H1 (cell line): Measurements from ENCODE around the gene YBX3. TPM values are rescaled to one million over a fixed set of nuclear protein-coding genes. Genes with fewer than 3 reads are reported as not detected.

ENCODE experiments used
- CTCF ChIA-PET: fragments of 300-600 bp; sonication (Branson Sonifier 250); formaldehyde crosslinking; loops from one replicate; lab custom pipeline; 2021; ENCODE audit not compliant: partially characterized antibody; lab: Charles Lee
- POLR2A ChIA-PET: fragments of 300-600 bp; sonication (Branson Sonifier 250); formaldehyde crosslinking; loops from one replicate; lab custom pipeline; 2021; ENCODE audit warnings: inconsistent platforms; ENCODE audit not compliant: partially characterized antibody; lab: Charles Lee
- DNase-seq, 2 experiments: peaks; one replicate each; pipeline versions ENCODE4 v3.0.0 to v3.0.0-alpha.2; 2010 to 2022; ENCODE audit warnings: low spot score in 2 of 2, low read depth in 1 of 2, mixed read lengths in 1 of 2
- FAIRE-seq: peaks from 2 replicates; lab custom pipeline; 2011; peaks lifted over from hg19 to GRCh38; lab: Jason Lieb, UNC
- H2AFZ ChIP-seq: 2 replicates; pipeline ENCODE4 v1.8.1; 2012; ENCODE audit warnings: low read length, inconsistent platforms
- H2AK5ac ChIP-seq: 2 replicates; pipeline ENCODE4 v1.6.1; 2013; ENCODE audit warnings: low read depth, low read length
- H2BK120ac ChIP-seq: replicated peaks from 2 replicates; pipeline ENCODE3; 2013; ENCODE audit warnings: low read depth, low read length, inconsistent platforms
- H2BK12ac ChIP-seq: 2 replicates; pipeline ENCODE4 v1.6.1; 2013; ENCODE audit warnings: low read depth, low read length
- H2BK15ac ChIP-seq: 2 replicates; pipeline ENCODE4 v1.6.1; 2013; ENCODE audit warnings: low read length
- H2BK20ac ChIP-seq: 2 replicates; pipeline ENCODE4 v1.6.1; 2013; ENCODE audit warnings: low read length
- H2BK5ac ChIP-seq: 2 replicates; pipeline ENCODE4 v1.6.1; 2013; ENCODE audit warnings: low read depth, low read length
- H3K14ac ChIP-seq: 2 replicates; pipeline ENCODE4 v1.6.1; 2013; ENCODE audit warnings: inconsistent platforms; ENCODE audit not compliant: insufficient read length
- H3K18ac ChIP-seq: 2 replicates; pipeline ENCODE4 v1.6.1; 2013; ENCODE audit warnings: low read length; ENCODE audit errors: extremely low read depth
- H3K23ac ChIP-seq: 2 replicates; pipeline ENCODE4 v1.6.1; 2013; ENCODE audit warnings: inconsistent platforms; ENCODE audit not compliant: insufficient read length
- H3K23me2 ChIP-seq: 2 replicates; pipeline ENCODE4 v1.6.1; 2013; ENCODE audit warnings: low read depth, low read length
- H3K27ac ChIP-seq: 2 replicates; pipeline ENCODE4 v1.6.1; 2011; ENCODE audit warnings: low read depth, low read length, inconsistent platforms
- H3K27me3 ChIP-seq, 4 experiments: replicated peaks in 1 of 4; 1 replicate in 1 of 4; 2 replicates in 3 of 4; pipeline versions ENCODE4 v1.6.1 to v1.8.1; 2011 to 2013; ENCODE audit warnings: low read length in 3 of 4, mild to moderate bottlenecking in 3 of 4, inconsistent platforms in 2 of 4, mixed read lengths in 2 of 4, moderate library complexity in 1 of 4; ENCODE audit not compliant: control insufficient read depth in 3 of 4, insufficient read depth in 3 of 4; ENCODE audit errors: extremely low read depth in 1 of 4
- H3K36me3 ChIP-seq, 4 experiments: 2 replicates each; pipeline versions ENCODE4 v1.6.1 to v1.8.1; 2011 to 2013; ENCODE audit warnings: mild to moderate bottlenecking in 4 of 4, low read length in 3 of 4, moderate library complexity in 2 of 4, control low read depth in 1 of 4, inconsistent platforms in 1 of 4; ENCODE audit not compliant: insufficient read depth in 4 of 4, control insufficient read depth in 2 of 4
- H3K4ac ChIP-seq: replicated peaks from 2 replicates; pipeline ENCODE3; 2013; ENCODE audit warnings: low read length, low read depth, mixed read lengths, inconsistent platforms; ENCODE audit not compliant: insufficient read length
- H3K4me1 ChIP-seq, 4 experiments: replicated peaks in 1 of 4; 1 replicate in 1 of 4; 2 replicates in 3 of 4; pipeline versions ENCODE4 v1.6.1 to v1.8.1; 2011 to 2013; ENCODE audit warnings: low read length in 3 of 4, inconsistent platforms in 2 of 4, mixed read lengths in 1 of 4; ENCODE audit not compliant: insufficient read depth in 4 of 4, control insufficient read depth in 3 of 4
- H3K4me2 ChIP-seq, 2 experiments: 2 replicates each; pipeline versions ENCODE4 v1.6.1 to v1.8.1; 2011 to 2013; ENCODE audit warnings: low read depth in 2 of 2, low read length in 2 of 2, control low read depth in 1 of 2, inconsistent platforms in 1 of 2, mild to moderate bottlenecking in 1 of 2; ENCODE audit not compliant: insufficient read depth in 1 of 2
- H3K4me3 ChIP-seq, 4 experiments: fragments of 200-600, 300-600 bp in 1 of 4; sonication (generic), shearing (Covaris generic), sonication (Bioruptor Twin) in 1 of 4; 2 replicates each; pipeline versions ENCODE4 v1.5.1 to v1.8.1; 2011 to 2016; ENCODE audit warnings: low read length in 4 of 4, low read depth in 3 of 4, control low read depth in 2 of 4, inconsistent platforms in 2 of 4, mild to moderate bottlenecking in 2 of 4, mixed read lengths in 1 of 4, moderate library complexity in 1 of 4; ENCODE audit not compliant: insufficient read depth in 2 of 4; ENCODE audit errors: extremely low read depth in 1 of 4
- H3K56ac ChIP-seq: replicated peaks from 2 replicates; pipeline ENCODE3; 2013; ENCODE audit warnings: low read depth, mild to moderate bottlenecking, mixed read lengths, low read length, inconsistent platforms; ENCODE audit not compliant: insufficient read length
- H3K79me1 ChIP-seq: 2 replicates; pipeline ENCODE4 v1.6.1; 2013; ENCODE audit warnings: low read depth, low read length, control low read depth
- H3K79me2 ChIP-seq, 2 experiments: 2 replicates each; pipeline versions ENCODE4 v1.6.1 to v1.8.1; 2012 to 2013; ENCODE audit warnings: low read length in 2 of 2, mild to moderate bottlenecking in 2 of 2, inconsistent platforms in 1 of 2; ENCODE audit not compliant: insufficient read depth in 2 of 2, control insufficient read depth in 1 of 2
- H3K9ac ChIP-seq, 4 experiments: replicated peaks in 1 of 4; 1 replicate in 1 of 4; 2 replicates in 3 of 4; pipeline versions ENCODE4 v1.6.1 to v1.8.1; 2011 to 2013; ENCODE audit warnings: low read depth in 3 of 4, low read length in 3 of 4, control low read depth in 2 of 4, mild to moderate bottlenecking in 2 of 4, moderate library complexity in 2 of 4, inconsistent platforms in 1 of 4; ENCODE audit errors: extremely low read depth in 1 of 4
- H3K9me3 ChIP-seq, 2 experiments: 2 replicates each; pipeline versions ENCODE4 v1.6.1 to v1.8.1; 2012 to 2013; ENCODE audit warnings: mild to moderate bottlenecking in 2 of 2, moderate library complexity in 2 of 2, control low read depth in 1 of 2, inconsistent platforms in 1 of 2, low read depth in 1 of 2, low read length in 1 of 2, mixed read lengths in 1 of 2; ENCODE audit not compliant: insufficient read depth in 2 of 2
- H4K20me1 ChIP-seq, 2 experiments: replicated peaks in 1 of 2; 2 replicates each; pipeline versions ENCODE3 to v1.8.1; 2011 to 2013; ENCODE audit warnings: inconsistent platforms in 2 of 2, low read length in 2 of 2, mild to moderate bottlenecking in 1 of 2; ENCODE audit not compliant: insufficient read depth in 2 of 2, control insufficient read depth in 1 of 2
- H4K5ac ChIP-seq: 2 replicates; pipeline ENCODE4 v1.6.1; 2013; ENCODE audit warnings: low read length, low read depth, mixed read lengths, inconsistent platforms; ENCODE audit not compliant: insufficient read length
- H4K8ac ChIP-seq: 2 replicates; pipeline ENCODE4 v1.8.0; 2013; ENCODE audit warnings: mild to moderate bottlenecking, moderate library complexity, low read length, inconsistent platforms; ENCODE audit not compliant: insufficient read depth; ENCODE audit errors: extremely low read depth
- H4K91ac ChIP-seq: replicated peaks from 2 replicates; pipeline ENCODE3; 2013; ENCODE audit warnings: low read length, mixed read lengths, inconsistent platforms; ENCODE audit not compliant: insufficient read length
- BRCA1 ChIP-seq: IDR thresholded peaks from 2 replicates; pipeline ENCODE4 v1.6.1; 2012; ENCODE audit warnings: low read depth, low read length, improper control_type of control experiment
- CBX8 ChIP-seq: fragments of 300-800, 300-1000 bp; sonication (generic); IDR thresholded peaks from 2 replicates; pipeline ENCODE4 v1.7.1; 2016; ENCODE audit warnings: low read depth, low read length, borderline replicate concordance
- EGR1 ChIP-seq: IDR thresholded peaks from 2 replicates; pipeline ENCODE4 v1.6.1; 2011; ENCODE audit warnings: low read depth, low read length, borderline replicate concordance
- HDAC6 ChIP-seq: IDR thresholded peaks from one replicate; pipeline ENCODE4 v1.7.1; 2012; ENCODE audit warnings: low read depth, mild to moderate bottlenecking, inconsistent platforms, low read length, moderate library complexity
- JUN ChIP-seq: IDR thresholded peaks from 2 replicates; pipeline ENCODE4 v1.6.1; 2011; ENCODE audit warnings: low read depth, mild to moderate bottlenecking, improper control_type of control experiment, low read length
- KDM5A ChIP-seq: fragments of 200-600 bp; IDR thresholded peaks from 2 replicates; pipeline ENCODE4 v1.7.1; 2012; ENCODE audit warnings: mild to moderate bottlenecking, low read length, inconsistent platforms, mixed read lengths
- MAFK ChIP-seq: IDR thresholded peaks from 2 replicates; pipeline ENCODE4 v1.6.1; 2012; ENCODE audit warnings: low read depth, mild to moderate bottlenecking, improper control_type of control experiment, low read length
- RBBP5 ChIP-seq: IDR thresholded peaks from 2 replicates; pipeline ENCODE4 v1.7.1; 2012; ENCODE audit warnings: low read depth, mild to moderate bottlenecking, inconsistent platforms, low read length, moderate library complexity, borderline replicate concordance
- SP4 ChIP-seq: IDR thresholded peaks from 2 replicates; pipeline ENCODE4 v1.6.1; 2012; ENCODE audit warnings: low read length, inconsistent platforms
- TCF12 ChIP-seq: IDR thresholded peaks from 2 replicates; pipeline ENCODE4 v1.6.1; 2011; ENCODE audit warnings: low read depth, mild to moderate bottlenecking, low read length
- WGBS, 2 experiments: shearing (Covaris generic) in 1 of 2; methylation state at CpG; one replicate each; pipeline versions ENCODE4 v1.1.6 to v1.1.7; 2013 to 2015; ENCODE audit warnings: low lambda C conversion rate in 2 of 2, mixed read lengths in 2 of 2, inconsistent platforms in 1 of 2, low coverage in 1 of 2, missing lambda C conversion rate in 1 of 2; ENCODE audit not compliant: insufficient replicate concordance in 2 of 2, insufficient coverage in 1 of 2, insufficient read length in 1 of 2; ENCODE audit errors: extremely low coverage in 1 of 2, missing lambda C conversion rate in 1 of 2; 5-methylcytosine and 5-hydroxymethylcytosine counted together
- polyA plus RNA-seq, 7 experiments: library from polyadenylated mRNA; depleted of rRNA in 3 of 7; stranded (reverse) in 5 of 7; unstranded in 2 of 7; fragments of >200 nt in 5 of 7; fragments of 200-250 nt in 2 of 7; gene quantifications; 1 replicate in 5 of 7; 2 replicates in 1 of 7; 4 replicates in 1 of 7; pipeline versions ENCODE4 v1.2.1 to v1.2.3, GENCODE V29; 2011 to 2013; ENCODE audit warnings: missing spikeins in 2 of 7, mixed read lengths in 2 of 7
- total RNA-seq: library from RNA; stranded (reverse); fragmentation: NEBNext Ultra II Directional; extraction: Animal tissue kit (Norgen Biotek cat#: 25700); gene quantifications from 2 replicates; pipeline ENCODE4 v1.2.1, GENCODE V29; 2021
- TF ChIP-seq, protein P1 (sequence below), 3 experiments: IDR thresholded peaks; 1 replicate in 2 of 3; 2 replicates in 1 of 3; pipeline versions ENCODE4 v1.5.1 to v1.6.1; 2011; ENCODE audit warnings: low read length in 3 of 3, mild to moderate bottlenecking in 3 of 3, inconsistent platforms in 2 of 3, low read depth in 1 of 3, moderate library complexity in 1 of 3; ENCODE audit not compliant: insufficient read depth in 1 of 3; ENCODE audit errors: control extremely low read depth in 1 of 3

Gene YBX3
- total and polyA plus RNA-seq, 2 of the 8 experiments (the other 6 are each of a cell fraction or from before 2014, with no cell fraction given): 83.1 to 480 TPM

GRCh38 chr12:10726945-10727344 is 3.8 kb upstream of the YBX3 start:
- Histone ChIP-seq H3K23ac (no peak overlapping the region), H3K9me3 (no peaks in the 10 kb centered on the region), H3K14ac (no peak overlapping the region)
- DNase-seq: no peak
- CTCF ChIA-PET: no interaction called here
- TF ChIP-seq, protein P1, sequence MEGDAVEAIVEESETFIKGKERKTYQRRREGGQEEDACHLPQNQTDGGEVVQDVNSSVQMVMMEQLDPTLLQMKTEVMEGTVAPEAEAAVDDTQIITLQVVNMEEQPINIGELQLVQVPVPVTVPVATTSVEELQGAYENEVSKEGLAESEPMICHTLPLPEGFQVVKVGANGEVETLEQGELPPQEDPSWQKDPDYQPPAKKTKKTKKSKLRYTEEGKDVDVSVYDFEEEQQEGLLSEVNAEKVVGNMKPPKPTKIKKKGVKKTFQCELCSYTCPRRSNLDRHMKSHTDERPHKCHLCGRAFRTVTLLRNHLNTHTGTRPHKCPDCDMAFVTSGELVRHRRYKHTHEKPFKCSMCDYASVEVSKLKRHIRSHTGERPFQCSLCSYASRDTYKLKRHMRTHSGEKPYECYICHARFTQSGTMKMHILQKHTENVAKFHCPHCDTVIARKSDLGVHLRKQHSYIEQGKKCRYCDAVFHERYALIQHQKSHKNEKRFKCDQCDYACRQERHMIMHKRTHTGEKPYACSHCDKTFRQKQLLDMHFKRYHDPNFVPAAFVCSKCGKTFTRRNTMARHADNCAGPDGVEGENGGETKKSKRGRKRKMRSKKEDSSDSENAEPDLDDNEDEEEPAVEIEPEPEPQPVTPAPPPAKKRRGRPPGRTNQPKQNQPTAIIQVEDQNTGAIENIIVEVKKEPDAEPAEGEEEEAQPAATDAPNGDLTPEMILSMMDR (IDR thresholded peaks at IDR 0.05; ENCODE audit: control extremely low read depth in 1 of 3, insufficient read depth in 1 of 3, low read depth in 1 of 3, low read length in 3 of 3): no peak
- TF ChIP-seq KDM5A (no peak), CBX8 (no peak), HDAC6 (no peak), JUN (no peak), EGR1 (no peak), RBBP5 (no peak), SP4 (no peak), TCF12 (no peak), MAFK (no peak), BRCA1 (no peak)
- TF ChIP-seq, all 59 proteins: peak for 0
- WGBS, 2 experiments: 100% methylated on average over 1 of the region's 1 CpG; no CpG with 5 or more reads in 1 of the 2 experiments
- Histone ChIP-seq H3K18ac (no peak overlapping the region), H3K27ac (no peak overlapping the region), H4K8ac (no peak overlapping the region), H4K5ac (no peak overlapping the region), H3K27me3 (no peaks in the 10 kb centered on the region), H3K9ac (no peak overlapping the region), H3K4me3 (no peak overlapping the region), H2BK12ac (no peak overlapping the region), H3K36me3 (no peaks in the 10 kb centered on the region), H2BK120ac (no peak overlapping the region), H2AFZ (no peak overlapping the region), H2BK5ac (no peak overlapping the region), H2BK20ac (no peak overlapping the region), H3K79me2 (peaks cover 5 to 18% of the 10 kb centered on the region in 2 experiments), H2AK5ac (no peak overlapping the region), H3K79me1 (no peaks in the 10 kb centered on the region; the same call in 1 of the 2 replicates), H3K23me2 (peaks cover 8% of the 10 kb centered on the region), H3K56ac (no peak overlapping the region), H3K4me1 (peaks cover 0 to 4% (median under 1%) of the 10 kb centered on the region in 4 experiments; a peak in 3 of 7 replicates), H2BK15ac (no peak overlapping the region), H4K20me1 (no peaks in the 10 kb centered on the region), H3K4ac (no peak overlapping the region), H4K91ac (no peak overlapping the region), H3K4me2 (no peak overlapping the region)
- FAIRE-seq: no peak
- POLR2A ChIA-PET: no interaction called here
